HG02884 (cell line): ENCODE data around the gene MID1.

Source experiments
- ATAC-seq: cut with Tn5 transposase; IDR thresholded peaks from one replicate; pipeline ENCODE4 v1.9.1; 2021; ENCODE audit warnings: mild to moderate bottlenecking, moderate library complexity; ENCODE audit not compliant: unreplicated experiment

The MID1 gene

DNA sequence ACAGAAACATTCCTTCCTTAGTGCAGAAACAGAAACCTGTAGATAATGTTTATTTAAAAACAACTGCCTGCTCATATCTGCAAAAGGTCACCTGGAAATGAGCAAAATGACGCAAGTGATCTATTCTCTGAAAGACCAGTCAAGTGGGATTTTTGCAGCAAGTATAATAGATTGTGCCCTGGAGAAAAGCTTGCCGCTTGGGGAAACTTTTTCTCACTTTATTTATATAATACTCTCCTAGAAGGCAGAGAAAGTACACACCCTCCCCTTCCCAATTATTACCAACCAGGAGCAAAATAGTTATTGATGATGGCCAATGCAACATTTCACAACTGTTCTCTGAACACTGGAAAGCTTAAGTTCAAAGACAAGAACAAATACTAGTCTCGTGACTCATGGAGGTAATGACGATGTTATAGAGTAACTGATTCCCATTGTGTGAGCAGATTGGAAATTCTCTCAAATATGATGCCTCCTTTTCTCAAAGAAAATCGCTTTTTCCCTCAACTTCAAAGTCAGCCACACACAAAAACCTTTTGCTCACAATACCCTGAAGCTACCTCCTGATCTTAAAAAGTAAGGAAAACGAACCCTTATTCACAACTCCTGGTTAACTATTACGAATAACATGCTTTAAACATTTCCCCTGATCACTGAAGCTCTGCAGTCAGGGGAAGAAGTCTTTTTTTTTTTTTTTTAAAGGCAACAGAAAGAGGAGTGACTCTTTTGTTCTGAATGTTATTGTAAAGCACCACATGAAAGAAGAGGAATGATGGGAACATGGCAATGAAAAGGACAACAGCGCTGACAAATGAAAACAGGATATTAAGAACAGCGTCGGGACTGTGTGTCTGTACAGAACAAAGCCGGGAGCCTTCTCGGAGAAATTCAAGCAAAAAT, 41.0 kb downstream of the MID1 start:
- no peak for ATAC-seq

DNA sequence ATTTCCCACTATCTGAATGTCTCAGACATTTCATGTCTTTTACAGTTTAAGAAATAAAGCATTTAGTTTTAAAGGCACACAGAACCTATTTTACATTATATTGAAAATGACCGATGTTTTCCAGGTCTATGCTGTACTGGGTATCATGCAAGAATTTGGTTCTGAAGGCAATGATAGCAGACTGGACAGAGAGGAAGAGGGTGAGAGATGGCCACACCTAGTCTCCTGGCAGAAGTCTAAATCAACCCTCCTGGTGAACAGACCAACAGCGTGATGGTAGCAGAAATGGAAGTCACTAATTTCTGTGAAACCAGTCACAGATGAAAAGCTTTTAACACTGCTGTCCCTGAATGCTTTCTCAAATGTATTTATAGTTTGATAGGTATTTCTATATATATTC, 41.9 kb downstream of the MID1 start:
- ATAC-seq, result no peak

DNA sequence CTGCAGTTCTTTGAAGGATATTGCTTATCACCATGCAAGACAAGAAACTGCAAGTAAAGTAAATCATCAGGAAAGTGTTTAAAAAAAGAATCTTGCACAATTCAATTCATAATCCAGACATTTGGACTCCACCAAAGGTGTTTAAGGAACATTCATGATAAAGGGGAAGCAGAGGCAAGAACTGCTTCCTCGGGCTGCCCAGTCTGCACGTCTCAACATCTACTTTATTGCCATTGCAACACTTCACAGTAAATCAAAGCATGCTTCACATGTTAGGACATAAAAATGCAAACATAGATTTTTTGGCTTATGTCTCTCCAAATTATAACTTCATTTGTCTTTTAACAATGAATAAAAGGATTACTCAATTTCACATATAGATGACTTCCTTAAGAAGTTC, 42.5 kb downstream of the MID1 start:
- ATAC-seq, result no peak

DNA sequence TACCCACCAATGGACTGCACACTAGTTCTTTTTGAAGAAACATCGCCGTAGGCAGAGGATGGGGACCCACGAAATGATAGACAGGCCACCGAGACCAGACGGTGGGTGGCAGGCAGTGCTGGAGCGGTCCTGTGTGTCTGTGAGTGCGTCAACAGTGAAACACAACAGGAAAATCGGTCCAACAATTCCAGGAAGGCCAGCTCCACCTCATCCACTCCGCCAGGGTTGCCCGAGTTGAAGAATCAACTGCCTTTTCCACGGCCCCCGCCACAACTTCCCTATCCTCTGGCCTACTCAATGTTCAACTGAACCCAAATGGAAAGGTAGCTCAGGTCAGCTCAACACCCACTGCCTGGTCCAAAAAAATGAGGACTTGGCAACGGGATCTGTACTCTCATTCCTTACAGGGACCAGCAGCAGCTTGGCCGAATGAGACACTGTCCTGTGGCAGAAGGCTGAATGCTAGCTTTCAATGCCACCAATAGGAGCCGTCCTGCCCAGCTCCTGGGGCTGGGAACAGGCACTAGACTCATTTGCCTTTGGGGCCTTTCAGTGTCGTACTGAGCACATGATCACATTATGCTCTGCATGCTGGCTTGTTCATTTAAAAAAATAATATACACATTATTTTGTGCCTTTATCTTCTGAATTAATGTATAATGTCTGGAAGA, 43.5 kb downstream of the MID1 start:
- ATAC-seq, result no peak

DNA sequence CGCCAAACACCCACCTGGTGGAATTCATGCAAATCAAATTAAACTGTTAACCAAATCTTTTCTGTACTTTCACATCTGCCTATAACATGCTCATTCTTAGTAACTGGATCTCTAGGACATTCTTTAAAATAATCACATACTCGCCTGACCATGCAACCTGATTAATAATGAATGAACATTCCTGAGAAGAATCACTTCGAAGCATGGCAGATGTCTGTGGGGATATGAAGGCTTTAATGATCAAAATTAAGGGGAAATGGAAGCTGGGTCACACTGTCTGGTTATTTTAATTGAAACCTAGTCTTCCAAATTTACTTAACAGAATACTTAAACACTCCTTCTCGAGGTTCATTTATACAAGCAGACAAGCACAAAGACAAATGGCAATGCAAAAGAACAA, 44.2 kb downstream of the MID1 start:
- ATAC-seq, result no peak

DNA sequence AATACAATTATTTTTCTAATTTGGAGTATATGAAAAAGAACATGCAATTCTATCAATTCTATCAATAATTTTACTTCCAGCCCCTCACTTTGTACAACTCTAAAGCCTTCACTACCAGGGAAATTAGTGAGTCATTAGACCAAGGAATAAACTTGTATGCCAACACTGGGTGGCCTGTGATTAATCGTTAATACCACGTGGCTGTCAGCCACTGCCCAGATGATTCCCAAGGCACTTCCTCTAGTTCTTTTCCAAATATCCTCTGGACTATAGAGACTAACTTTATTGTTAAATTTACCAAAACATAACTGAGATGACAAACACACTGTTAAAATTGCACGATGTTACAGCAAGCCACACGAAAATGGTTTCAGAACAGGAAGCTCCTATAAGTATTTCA, 45.7 kb downstream of the MID1 start:
- no peak for ATAC-seq

DNA sequence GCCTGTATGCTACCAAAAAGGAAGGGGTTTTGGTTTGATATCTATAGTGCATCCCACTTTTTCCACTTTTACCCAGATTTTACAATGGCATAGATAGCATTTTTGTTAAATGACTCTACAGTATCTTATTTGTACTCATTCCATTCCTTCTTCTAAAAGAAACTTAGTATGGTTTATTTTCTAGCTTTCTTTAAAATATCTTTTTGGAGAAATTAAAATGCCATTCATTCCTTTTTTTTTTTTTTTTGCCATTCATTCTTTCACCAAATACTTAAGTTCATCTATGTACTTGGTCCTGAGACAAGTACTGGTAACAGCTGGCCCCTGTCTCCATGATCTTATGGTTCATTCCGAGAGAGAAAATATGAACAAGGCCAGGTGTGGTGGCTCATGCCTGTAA, 49.1 kb downstream of the MID1 start:
- no peak for ATAC-seq

DNA sequence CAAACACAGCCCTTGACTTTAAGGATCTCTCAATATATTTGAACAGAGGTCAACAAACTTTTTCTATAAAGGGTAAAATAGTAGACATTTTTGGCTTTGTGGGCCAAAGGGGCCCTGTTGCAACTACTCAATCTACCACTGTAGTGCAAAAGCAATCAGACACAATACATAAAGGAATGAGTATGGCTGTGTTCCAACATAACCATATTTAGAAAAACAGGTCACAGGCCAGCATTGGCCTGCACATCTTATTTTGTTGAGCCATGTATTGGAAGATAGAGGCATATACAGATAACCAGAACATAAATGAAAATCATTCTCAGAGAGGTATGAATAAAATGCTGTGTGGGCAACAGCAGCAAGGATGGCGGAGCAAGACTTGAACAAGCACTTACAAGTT, 49.8 kb downstream of the MID1 start:
- ATAC-seq, result no peak

DNA sequence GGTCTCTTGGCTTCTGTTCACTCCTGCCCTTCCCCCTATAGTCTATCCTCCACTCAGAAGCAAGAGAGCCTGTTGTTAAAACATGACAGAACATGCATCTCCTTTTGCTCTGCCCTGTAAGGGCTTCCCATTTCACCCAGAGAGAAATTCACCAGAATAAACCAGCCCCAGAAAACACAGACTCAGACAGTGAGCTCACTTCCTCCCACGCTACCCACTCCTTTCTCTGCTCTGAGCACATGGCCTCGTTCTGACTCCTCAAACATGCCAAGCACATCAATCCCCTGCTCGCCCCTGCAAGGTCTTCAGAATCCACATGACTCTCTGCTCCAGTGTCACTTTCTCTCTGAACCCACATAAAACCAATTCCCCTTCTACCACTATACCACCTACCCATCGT, 50.4 kb downstream of the MID1 start:
- ATAC-seq, result no peak

DNA sequence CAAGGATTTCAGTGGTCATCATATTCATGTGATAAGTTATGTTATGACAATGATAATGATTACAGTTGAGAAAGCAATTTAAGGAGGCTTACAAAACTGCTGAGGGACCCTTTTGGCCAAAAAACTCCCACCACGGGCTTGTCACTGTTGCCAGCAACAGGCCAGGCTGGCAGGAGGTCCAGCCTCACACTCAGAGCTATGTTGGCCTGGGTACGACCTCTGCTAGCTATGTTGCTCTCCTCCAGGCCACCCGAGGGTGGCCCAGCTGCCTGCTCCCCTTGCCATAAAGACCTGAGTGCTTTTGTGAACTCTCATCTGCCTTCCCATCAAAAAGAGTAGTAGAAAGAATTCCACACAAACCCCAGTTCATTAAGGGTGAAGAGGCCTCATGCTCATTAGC, 52.0 kb downstream of the MID1 start:
- ATAC-seq, result no peak

DNA sequence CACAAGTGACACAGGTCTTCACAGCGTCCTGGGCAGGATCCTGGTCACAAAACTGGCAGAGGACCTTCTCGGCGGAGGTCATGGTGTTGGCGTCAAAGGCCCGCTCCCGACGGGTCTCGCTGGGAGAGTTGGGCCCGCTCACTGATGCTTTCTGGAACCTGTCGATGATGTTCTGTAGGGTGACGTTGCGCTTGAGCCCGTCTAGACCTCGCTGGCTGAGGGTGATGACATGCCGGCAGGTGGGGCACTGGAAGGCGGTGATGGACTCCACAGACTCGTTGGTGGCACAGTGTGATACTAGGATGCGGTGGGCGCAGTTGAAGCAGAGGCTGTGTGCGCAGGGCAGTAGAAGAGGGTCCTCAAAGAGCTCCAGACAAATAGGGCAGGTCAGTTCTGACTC, 53.2 kb downstream of the MID1 start:
- no peak for ATAC-seq

DNA sequence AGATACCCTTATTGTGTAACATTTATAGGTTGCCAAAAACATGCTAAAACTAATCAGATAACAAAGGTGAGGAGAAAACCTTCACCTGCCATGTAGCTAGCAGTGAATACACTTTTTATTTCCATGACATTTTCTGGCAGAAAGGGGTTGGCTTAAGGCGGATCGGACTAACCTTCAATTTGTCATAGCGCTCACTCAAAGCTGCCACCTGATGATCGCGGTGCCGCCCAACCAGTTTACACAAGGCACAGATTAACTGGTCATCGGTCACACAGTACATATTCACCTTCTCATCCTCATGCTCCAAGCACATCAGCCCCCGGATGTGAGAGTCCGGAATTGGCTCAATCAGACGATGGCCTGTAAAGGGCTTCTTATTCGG, 53.7 kb downstream of the MID1 start:
- ATAC-seq, result no peak

DNA sequence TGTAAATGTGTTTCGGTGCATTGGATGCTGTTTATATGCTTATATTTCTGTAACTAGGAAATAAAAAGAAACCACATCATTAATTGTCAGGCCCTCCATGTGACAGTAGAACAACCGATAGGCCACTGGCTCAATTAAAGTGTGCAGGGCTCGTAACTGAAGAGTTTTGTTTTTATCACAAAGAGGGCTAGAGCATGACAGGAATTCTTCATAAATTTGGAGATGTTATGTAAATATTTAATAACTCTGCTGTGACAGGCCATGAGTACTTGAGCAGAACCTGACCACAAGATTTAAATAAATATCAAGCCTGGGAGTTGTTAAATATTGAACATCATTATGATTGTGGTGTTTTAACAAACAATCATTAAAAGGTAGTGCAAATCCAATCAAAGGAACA, 55.9 kb downstream of the MID1 start:
- ATAC-seq, result no peak

DNA sequence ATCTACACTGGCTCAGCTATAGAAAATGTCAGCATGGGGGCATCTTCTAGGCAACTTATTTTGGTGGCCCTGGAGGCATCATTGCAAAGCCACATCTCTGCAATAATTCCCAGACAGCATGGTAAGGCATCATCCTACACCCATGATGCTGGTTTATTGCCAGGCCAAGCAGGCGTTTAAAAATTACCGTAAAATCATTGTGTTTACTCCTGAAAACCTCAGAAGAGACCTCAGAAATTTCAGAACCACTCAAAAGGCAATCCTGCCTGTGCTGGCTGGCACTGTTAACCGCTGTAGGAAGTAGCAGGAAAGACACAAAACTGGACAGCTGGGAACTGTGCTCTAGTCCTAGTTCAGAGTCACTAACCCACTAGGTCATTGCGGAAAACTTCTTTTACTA, 63.2 kb downstream of the MID1 start:
- no peak for ATAC-seq

DNA sequence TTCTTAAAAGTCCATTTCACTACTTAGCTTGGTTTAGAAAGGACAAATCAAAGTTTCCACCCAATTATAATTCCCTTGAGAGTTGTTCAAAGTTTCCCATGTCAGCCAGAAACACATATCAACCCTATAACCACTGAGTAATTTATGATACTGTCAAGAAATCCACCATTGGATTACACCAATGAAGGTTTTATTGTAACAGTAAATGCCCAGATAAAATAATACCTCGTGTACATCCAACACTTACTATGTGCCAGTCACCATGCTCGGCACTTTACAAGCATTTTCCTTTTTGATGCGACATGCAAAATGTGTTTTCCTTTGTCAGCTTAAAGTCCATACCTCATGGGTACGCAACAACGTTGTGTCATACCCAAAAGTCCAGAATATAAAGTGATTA, 64.0 kb downstream of the MID1 start:
- no peak for ATAC-seq

DNA sequence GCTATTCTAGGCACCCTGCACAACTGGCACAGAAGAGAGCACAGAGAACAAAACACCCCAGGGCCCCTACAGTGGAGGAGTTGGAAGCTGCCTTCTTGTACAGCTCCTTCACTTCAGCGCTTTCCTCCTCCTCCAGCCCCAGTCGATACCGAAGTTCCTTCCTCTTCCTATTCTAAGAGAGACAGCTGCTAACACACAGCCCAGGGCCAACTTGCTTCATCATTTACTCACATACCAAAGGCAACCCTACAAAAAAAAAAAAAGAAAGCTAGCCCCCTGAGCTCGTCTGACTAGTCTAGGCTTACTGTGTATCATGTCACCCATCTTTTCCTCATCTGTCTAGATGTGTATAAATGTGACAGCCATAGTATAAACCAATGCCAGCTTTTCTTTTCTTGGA, 64.5 kb downstream of the MID1 start:
- ATAC-seq, result no peak

DNA sequence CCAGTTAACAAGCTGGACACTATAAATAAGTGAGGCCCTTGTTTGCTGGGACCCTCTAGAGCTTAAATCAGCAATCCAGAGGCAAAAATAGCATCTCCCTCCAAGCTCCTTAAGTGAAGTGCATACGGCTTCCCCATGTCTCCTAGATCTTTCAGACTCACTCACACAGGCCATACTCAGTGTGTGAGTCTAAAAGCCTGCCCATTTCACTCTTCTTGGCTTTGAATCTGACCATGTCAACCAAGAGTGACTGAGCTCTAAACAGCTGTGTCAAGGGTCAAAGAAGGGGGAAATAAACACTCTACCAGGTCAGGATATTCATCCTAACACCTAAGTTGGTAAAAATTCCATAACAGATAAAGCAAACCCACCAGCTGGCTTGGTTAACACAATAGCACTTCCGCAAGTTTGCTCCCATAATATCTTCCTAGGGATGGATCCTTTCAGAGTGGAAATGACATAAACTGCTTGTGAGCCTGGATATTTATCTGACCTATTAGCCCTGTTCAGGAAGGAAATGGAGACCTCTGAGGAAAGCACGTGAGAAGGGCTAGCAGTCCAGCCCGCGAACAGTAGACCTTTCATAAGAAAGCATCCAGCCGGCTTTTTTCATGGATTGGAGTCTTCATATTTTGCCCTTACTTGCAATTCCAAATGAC, 65.6 kb downstream of the MID1 start:
- no peak for ATAC-seq

DNA sequence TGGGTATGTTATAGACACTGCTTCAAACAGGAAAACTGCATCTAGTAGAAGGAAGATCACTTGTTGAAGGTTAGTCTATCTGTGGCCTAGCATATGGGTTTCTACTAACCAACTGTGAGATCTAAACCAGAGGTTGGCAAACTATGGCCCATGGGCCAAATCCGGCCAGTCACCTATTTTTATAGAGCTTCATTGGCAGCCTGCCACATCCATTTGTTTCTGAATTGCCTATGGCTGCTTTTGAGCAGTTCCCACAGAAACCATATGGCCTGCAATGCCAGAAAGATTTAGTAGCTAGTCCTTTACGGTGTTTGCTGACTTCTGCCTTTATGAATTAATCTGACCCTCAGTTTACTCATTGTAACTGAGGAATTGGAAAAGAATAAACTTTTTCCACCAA, 71.1 kb downstream of the MID1 start:
- no peak for ATAC-seq

DNA sequence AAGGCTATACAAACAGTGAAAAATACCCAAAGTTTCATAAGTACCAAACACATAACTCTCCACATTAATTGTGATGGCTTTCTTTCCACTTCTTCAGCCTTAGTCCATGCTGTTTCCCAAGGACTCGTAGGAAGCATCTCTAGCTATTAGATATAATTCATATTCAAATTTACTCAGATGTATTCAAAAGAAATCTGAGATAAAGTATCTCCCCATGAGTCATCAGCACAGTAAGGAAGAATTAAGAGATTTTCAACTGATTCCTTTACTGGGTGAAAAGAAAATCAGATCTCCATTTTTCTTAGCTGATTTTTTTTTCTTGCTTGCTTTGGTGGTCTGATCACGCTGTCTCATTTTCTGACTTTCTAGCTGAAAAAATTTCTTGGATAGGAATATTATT, 71.7 kb downstream of the MID1 start:
- ATAC-seq, result no peak

DNA sequence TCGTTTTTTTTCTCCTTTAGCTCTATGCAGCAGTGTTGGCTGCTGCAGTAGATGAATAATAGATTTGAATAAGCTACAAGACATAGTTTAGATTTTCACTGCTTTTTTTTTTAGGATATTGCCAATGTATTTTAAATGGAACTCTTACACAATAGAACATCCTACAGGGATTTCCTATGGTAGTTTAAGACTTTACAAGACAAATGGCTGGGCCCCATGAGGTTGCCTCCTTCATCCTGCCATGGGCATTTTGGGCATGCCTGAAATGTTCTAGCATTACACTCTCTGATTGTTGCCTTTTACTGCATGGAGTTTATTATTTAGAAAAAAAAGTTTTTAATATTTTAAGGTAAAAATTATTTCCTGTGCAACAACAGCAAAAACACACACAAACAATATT, 74.5 kb downstream of the MID1 start:
- no peak for ATAC-seq

DNA sequence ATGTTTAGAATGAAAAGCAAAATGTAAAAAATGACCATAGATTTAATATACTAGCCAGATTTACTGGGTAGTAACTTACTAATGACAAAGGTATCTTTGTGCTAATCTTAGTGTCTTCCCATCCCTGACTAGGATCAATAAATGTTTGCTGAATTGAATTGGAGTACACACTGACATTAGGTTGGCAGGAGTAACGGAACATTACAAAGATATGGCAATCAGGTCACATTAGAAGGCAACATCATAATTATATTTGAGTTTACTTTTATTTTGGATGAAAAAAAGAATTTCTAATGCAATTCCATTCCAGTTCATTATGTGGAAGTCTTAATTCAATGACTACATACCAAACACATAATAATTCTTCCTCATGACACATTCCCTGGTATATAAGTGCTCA, 77.8 kb downstream of the MID1 start:
- no peak for ATAC-seq

DNA sequence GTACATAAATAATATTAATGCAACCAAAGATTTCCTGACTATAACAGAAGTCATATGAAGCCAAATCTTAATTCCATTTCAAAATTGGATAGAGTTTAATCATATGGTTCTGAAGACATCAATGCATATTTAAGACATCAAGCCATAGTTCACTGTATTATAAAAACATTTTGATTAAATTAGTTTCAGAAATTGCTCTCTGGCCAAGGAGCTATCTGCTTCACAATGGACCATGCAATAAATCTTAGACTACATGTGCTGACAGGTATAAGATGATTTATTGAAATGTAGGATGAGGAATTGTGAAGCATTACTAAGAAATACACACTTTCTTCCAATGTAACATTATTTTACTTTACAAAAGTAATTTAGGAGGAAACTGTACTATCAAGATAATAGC, 81.6 kb downstream of the MID1 start:
- ATAC-seq, result no peak
